K562 (cell line): Measurements from ENCODE around the gene TBC1D17. TPM values are rescaled to one million over a fixed set of nuclear protein-coding genes. Genes with fewer than 3 reads are reported as not detected.

Experiments used
- ATAC-seq: fragments of 200-7000 bp; cut with Tn5 transposase; 3 replicates; pipeline ENCODE4 v1.9.1; 2020; ENCODE audit warnings: moderate library complexity
- BruUV-seq: library from RNA; stranded (reverse); fragments of 400-500 nt; replicated peaks from 2 replicates; lab custom pipeline; 2021; lab: Mats Ljungman, UMichigan
- CTCF ChIA-PET: fragments of 300-600 bp; formaldehyde crosslinking; extraction: SDS; loops from one replicate; lab custom pipeline; 2021; ENCODE audit warnings: low intra/inter-chr PET ratio; lab: Yijun Ruan, JAX
- POLR2A ChIA-PET: fragments of 300-600, 350-650 bp; sonication (Branson Sonifier 250); formaldehyde crosslinking; extraction: SDS; loops from one replicate; lab custom pipeline; 2021; ENCODE audit warnings: antibody characterized with exemption, inconsistent platforms; lab: Yijun Ruan, JAX
- DNase-seq, 4 experiments: peaks; one replicate each; pipeline versions ENCODE4 v3.0.0 to v3.0.0-alpha.2; 2011 to 2018; ENCODE audit warnings: low spot score in 3 of 4, mixed read lengths in 3 of 4; ENCODE audit errors: extremely low read depth in 1 of 4
- FAIRE-seq: peaks from 2 replicates; lab custom pipeline; 2011; peaks lifted over from hg19 to GRCh38; lab: Jason Lieb, UNC
- H2AFZ ChIP-seq: 2 replicates; pipeline ENCODE4 v1.6.0; 2011; ENCODE audit warnings: low read depth, low read length, control low read depth, inconsistent platforms
- H3K27ac ChIP-seq: fragments of 200-600 bp; 3 replicates; pipeline ENCODE4 v1.8.0; 2011; ENCODE audit warnings: low read depth, mild to moderate bottlenecking, control low read depth, inconsistent platforms, low read length, moderate library complexity, mixed read lengths; ENCODE audit errors: extremely low read depth
- H3K27me3 ChIP-seq, 2 experiments: fragments of 300-600 bp in 1 of 2; 2 replicates in 1 of 2; 3 replicates in 1 of 2; pipeline versions ENCODE4 v1.6.0 to v1.8.0; 2011; ENCODE audit warnings: inconsistent platforms in 2 of 2, low read length in 2 of 2, mild to moderate bottlenecking in 1 of 2, mixed read lengths in 1 of 2, moderate library complexity in 1 of 2; ENCODE audit not compliant: control insufficient read depth in 2 of 2, insufficient read depth in 2 of 2
- H3K36me3 ChIP-seq: fragments of 300-600 bp; 3 replicates; pipeline ENCODE4 v1.8.0; 2011; ENCODE audit warnings: mild to moderate bottlenecking, low read length, inconsistent platforms; ENCODE audit not compliant: control insufficient read depth, insufficient read depth
- H3K4me1 ChIP-seq, 2 experiments: fragments of 200-600 bp in 1 of 2; replicated peaks in 1 of 2; 2 replicates in 1 of 2; 3 replicates in 1 of 2; pipeline versions ENCODE4 v1.5.1 to v1.8.0; 2011; ENCODE audit warnings: inconsistent platforms in 2 of 2, low read length in 2 of 2, mild to moderate bottlenecking in 1 of 2, mixed read lengths in 1 of 2, moderate library complexity in 1 of 2; ENCODE audit not compliant: control insufficient read depth in 2 of 2, insufficient read depth in 2 of 2
- H3K4me2 ChIP-seq: 2 replicates; pipeline ENCODE4 v1.6.1; 2011; ENCODE audit warnings: low read length, control low read depth, inconsistent platforms, mixed read lengths; ENCODE audit not compliant: insufficient read depth
- H3K4me3 ChIP-seq: fragments of 200-600 bp; sonication (generic), shearing (Covaris generic); 2 replicates; pipeline ENCODE4 v1.5.1; 2016; ENCODE audit warnings: control low read depth, inconsistent platforms
- H3K79me2 ChIP-seq: fragments of 200-600 bp; 3 replicates; pipeline ENCODE4 v1.8.0; 2011; ENCODE audit warnings: low read length, inconsistent platforms; ENCODE audit not compliant: control insufficient read depth, insufficient read depth
- H3K9ac ChIP-seq, 2 experiments: 2 replicates each; pipeline versions ENCODE4 v1.6.0 to v1.6.1; 2011; ENCODE audit warnings: low read depth in 2 of 2, low read length in 2 of 2, control low read depth in 1 of 2, inconsistent platforms in 1 of 2, mild to moderate bottlenecking in 1 of 2, mixed read lengths in 1 of 2; ENCODE audit not compliant: insufficient read depth in 1 of 2
- H3K9me1 ChIP-seq: one replicate; pipeline ENCODE4 v1.6.0; 2011; ENCODE audit warnings: inconsistent platforms, mild to moderate bottlenecking, low read length, moderate library complexity; ENCODE audit not compliant: control insufficient read depth, insufficient read depth
- H3K9me3 ChIP-seq: replicated peaks from 2 replicates; pipeline ENCODE4 v1.5.1; 2011; ENCODE audit warnings: low read depth, low read length, inconsistent platforms; ENCODE audit not compliant: control insufficient read depth, insufficient read depth
- H4K20me1 ChIP-seq: replicated peaks from 2 replicates; pipeline ENCODE4 v1.6.1; 2011; ENCODE audit warnings: low read length, inconsistent platforms, mixed read lengths; ENCODE audit not compliant: control insufficient read depth, insufficient read depth
- ARNT ChIP-seq, 2 experiments: fragments of 450-650 bp; IDR thresholded peaks; 2 replicates each; pipeline ENCODE4 v1.6.1; 2016; ENCODE audit warnings: mild to moderate bottlenecking in 1 of 2
- ELF2 ChIP-seq: fragments of 250-450 bp; sonication (Bioruptor Pico); IDR thresholded peaks from 2 replicates; pipeline ENCODE4 v1.5.0; 2021; ENCODE audit warnings: mild to moderate bottlenecking
- HNRNPLL ChIP-seq: fragments of 200-400 bp; formaldehyde crosslinking; IDR thresholded peaks from 2 replicates; pipeline ENCODE4 v1.6.1; 2017; ENCODE audit warnings: low read length, low read depth, mild to moderate bottlenecking; ENCODE audit not compliant: poor library complexity, severe bottlenecking
- MLLT1 ChIP-seq, 2 experiments: fragments of 450-650 bp; IDR thresholded peaks; 2 replicates each; pipeline ENCODE4 v1.6.1; 2016
- MTA2 ChIP-seq: fragments of 450-650 bp; IDR thresholded peaks from 2 replicates; pipeline ENCODE4 v1.6.1; 2016; ENCODE audit warnings: low read depth
- WGBS: fragments of 100-300 bp; shearing (Covaris generic); methylation state at CpG from one replicate; pipeline ENCODE4 v1.1.6; 2016; ENCODE audit warnings: low coverage, mixed read lengths; ENCODE audit not compliant: insufficient coverage; ENCODE audit errors: missing lambda C conversion rate; 5-methylcytosine and 5-hydroxymethylcytosine counted together
- in situ Hi-C: fragments of 300-500 bp; cut with MboI; formaldehyde crosslinking; loops from 4 replicates; pipeline ENCODE4 v1.15.0; 2018; ENCODE audit warnings: inconsistent platforms, mixed read lengths
- intact Hi-C: fragments of 100-400 bp; cut with micrococcal nuclease; formaldehyde crosslinking; loops from 2 replicates; pipeline ENCODE4 v1.14.2; 2022
- polyA plus RNA-seq, 8 experiments: library from polyadenylated mRNA; depleted of rRNA in 4 of 8; stranded (reverse) in 5 of 8; unstranded in 3 of 8; fragments of >200 nt; fragmentation: Nextera tagmentation in 2 of 8; fragmentation: Illumina TruSeq in 1 of 8; extraction: Ambion mirVana in 2 of 8; extraction: Trizol in 1 of 8; gene quantifications; 2 replicates each; pipeline versions ENCODE4 v1.2.1 to v1.2.3, GENCODE V29; 2011 to 2014; ENCODE audit warnings: inconsistent platforms in 1 of 8, missing spikeins in 1 of 8
- total RNA-seq, 7 experiments: library from RNA; depleted of rRNA in 6 of 7; stranded (reverse); fragments of >200 nt in 6 of 7; fragmentation: Illumina TruSeq in 2 of 7; extraction: Trizol in 2 of 7; gene quantifications; 2 replicates each; pipeline versions ENCODE4 v1.2.1 to v1.2.3, GENCODE V29; 2011 to 2021; ENCODE audit warnings: low replicate concordance in 1 of 7
- TF ChIP-seq, protein P1 (sequence below): fragments of 150-350 bp; IDR thresholded peaks from 2 replicates; pipeline ENCODE4 v1.6.1; 2014; ENCODE audit warnings: low read depth, mild to moderate bottlenecking, low read length, borderline replicate concordance
- TF ChIP-seq, protein P2 (sequence below): sonication (generic); formaldehyde crosslinking; IDR thresholded peaks from 2 replicates; pipeline ENCODE4 v1.8.0; 2023; ENCODE audit warnings: mild to moderate bottlenecking, missing genetic modification reagents

TBC1D17 gene
- total and polyA plus RNA-seq, 9 of the 15 experiments (the other 6 are each of a cell fraction or from before 2014, with no cell fraction given): 0.42 to 16.0 (median 3.8) TPM

GRCh38 chr19:49908480-49909420, 31.2 kb downstream of the TBC1D17 start:
- FAIRE-seq: no peak
- TF ChIP-seq ELF2 (no peak), MTA2 (no peak), ARNT (IDR thresholded peaks at IDR 0.05) (no peak), MLLT1 (IDR thresholded peaks at IDR 0.05) (0 out of 4 replicates have a peak, but pooled peaks of 1 of the 2 experiments have one; percentile 48), HNRNPLL (no peak)
- TF ChIP-seq, protein P1, sequence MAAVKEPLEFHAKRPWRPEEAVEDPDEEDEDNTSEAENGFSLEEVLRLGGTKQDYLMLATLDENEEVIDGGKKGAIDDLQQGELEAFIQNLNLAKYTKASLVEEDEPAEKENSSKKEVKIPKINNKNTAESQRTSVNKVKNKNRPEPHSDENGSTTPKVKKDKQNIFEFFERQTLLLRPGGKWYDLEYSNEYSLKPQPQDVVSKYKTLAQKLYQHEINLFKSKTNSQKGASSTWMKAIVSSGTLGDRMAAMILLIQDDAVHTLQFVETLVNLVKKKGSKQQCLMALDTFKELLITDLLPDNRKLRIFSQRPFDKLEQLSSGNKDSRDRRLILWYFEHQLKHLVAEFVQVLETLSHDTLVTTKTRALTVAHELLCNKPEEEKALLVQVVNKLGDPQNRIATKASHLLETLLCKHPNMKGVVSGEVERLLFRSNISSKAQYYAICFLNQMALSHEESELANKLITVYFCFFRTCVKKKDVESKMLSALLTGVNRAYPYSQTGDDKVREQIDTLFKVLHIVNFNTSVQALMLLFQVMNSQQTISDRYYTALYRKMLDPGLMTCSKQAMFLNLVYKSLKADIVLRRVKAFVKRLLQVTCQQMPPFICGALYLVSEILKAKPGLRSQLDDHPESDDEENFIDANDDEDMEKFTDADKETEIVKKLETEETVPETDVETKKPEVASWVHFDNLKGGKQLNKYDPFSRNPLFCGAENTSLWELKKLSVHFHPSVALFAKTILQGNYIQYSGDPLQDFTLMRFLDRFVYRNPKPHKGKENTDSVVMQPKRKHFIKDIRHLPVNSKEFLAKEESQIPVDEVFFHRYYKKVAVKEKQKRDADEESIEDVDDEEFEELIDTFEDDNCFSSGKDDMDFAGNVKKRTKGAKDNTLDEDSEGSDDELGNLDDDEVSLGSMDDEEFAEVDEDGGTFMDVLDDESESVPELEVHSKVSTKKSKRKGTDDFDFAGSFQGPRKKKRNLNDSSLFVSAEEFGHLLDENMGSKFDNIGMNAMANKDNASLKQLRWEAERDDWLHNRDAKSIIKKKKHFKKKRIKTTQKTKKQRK: no peak
- TF ChIP-seq, protein P2, sequence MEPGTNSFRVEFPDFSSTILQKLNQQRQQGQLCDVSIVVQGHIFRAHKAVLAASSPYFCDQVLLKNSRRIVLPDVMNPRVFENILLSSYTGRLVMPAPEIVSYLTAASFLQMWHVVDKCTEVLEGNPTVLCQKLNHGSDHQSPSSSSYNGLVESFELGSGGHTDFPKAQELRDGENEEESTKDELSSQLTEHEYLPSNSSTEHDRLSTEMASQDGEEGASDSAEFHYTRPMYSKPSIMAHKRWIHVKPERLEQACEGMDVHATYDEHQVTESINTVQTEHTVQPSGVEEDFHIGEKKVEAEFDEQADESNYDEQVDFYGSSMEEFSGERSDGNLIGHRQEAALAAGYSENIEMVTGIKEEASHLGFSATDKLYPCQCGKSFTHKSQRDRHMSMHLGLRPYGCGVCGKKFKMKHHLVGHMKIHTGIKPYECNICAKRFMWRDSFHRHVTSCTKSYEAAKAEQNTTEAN: no peak

More at GRCh38 chr19:49908480-49909420, 31.2 kb downstream of the TBC1D17 start:
- ChIA-PET CTCF (no interaction called here), POLR2A (interaction anchor here (0.6 to 13.2 kb wide), 7 partner anchors 8 to 40 kb away, joined by 3 to 105 read pairs (median 4); partner anchors contain the start of genes ATF5 and NUP62)
- Histone ChIP-seq H3K27me3 (no peaks in the 10 kb centered on the region), H3K4me3 (no peak overlapping the region), H4K20me1 (peaks cover 30% of the 10 kb centered on the region), H3K79me2 (peaks cover 35% of the 10 kb centered on the region), H3K9ac (peak overlapping the region in 1 of 2 experiments; percentile 28; a peak in 2 of 4 replicates), H3K27ac (no peak overlapping the region), H3K4me2 (no peak overlapping the region), H3K4me1 (peaks cover 0 to 23% of the 10 kb centered on the region in 2 experiments; a peak in 2 of 5 replicates), H3K9me3 (no peaks in the 10 kb centered on the region), H3K9me1 (no peaks in the 10 kb centered on the region), H2AFZ (no peak overlapping the region), H3K36me3 (peaks cover 73% of the 10 kb centered on the region; the same call in 2 of the 3 replicates)
- BruUV-seq: no TSS peak
- in situ Hi-C loops (no loop called here), intact Hi-C loops (no loop called here)
- ATAC-seq: no peak
- 97% methylated on average over 34 of the region's 37 CpGs for WGBS
- no peak for DNase-seq
